ENCODE data around the gene PMM2.
"Not testable (repeated sequence)": the region's sequence is repeated elsewhere in the genome, so short reads cannot be mapped to it uniquely, and the experiment has no call there.

The PMM2 gene

GRCh38 chr16:8797364-8798173, at the start of gene PMM2, which contains the start of gene TMEM186:
PMM2 (plus strand) TSS chr16:8797839; CDS start chr16:8797883, 44 bp downstream.
TMEM186 (minus strand) TSS chr16:8797639; CDS start chr16:8797614, 25 bp downstream.
- DNase-seq: peak; percentile 95 to 97

GRCh38 chr16:8748944-8749343, 48.7 kb upstream of the PMM2 start:
- DNase-seq: not testable (repeated sequence)

- no peak for DNase-seq
Observed at GRCh38 chr16:8751481-8752311, 45.9 kb upstream of the PMM2 start.

GRCh38 chr16:8752706-8753105, 44.9 kb upstream of the PMM2 start:
- no peak for DNase-seq

- DNase-seq: no peak
Observed at GRCh38 chr16:8753416-8754054, 44.1 kb upstream of the PMM2 start.

GRCh38 chr16:8756755-8757154, 40.9 kb upstream of the PMM2 start:
- DNase-seq: no peak

- DNase-seq: no peak
Observed at GRCh38 chr16:8758022-8758421, 39.6 kb upstream of the PMM2 start.

- no peak for DNase-seq
Observed at GRCh38 chr16:8760021-8760420, 37.6 kb upstream of the PMM2 start.

- no peak for DNase-seq
Observed at GRCh38 chr16:8761078-8761477, 36.6 kb upstream of the PMM2 start.

- DNase-seq: no peak
Observed at GRCh38 chr16:8762254-8762653, 35.4 kb upstream of the PMM2 start.

GRCh38 chr16:8763083-8763482, 34.6 kb upstream of the PMM2 start:
- no peak for DNase-seq

GRCh38 chr16:8763899-8764298, 33.7 kb upstream of the PMM2 start:
- DNase-seq: no peak

GRCh38 chr16:8764525-8765250, 33.0 kb upstream of the PMM2 start:
- no peak for DNase-seq

GRCh38 chr16:8767176-8767575, 30.5 kb upstream of the PMM2 start:
- no peak for DNase-seq

GRCh38 chr16:8768283-8768682, 29.4 kb upstream of the PMM2 start:
- DNase-seq: no peak

- DNase-seq: no peak
Observed at GRCh38 chr16:8768692-8769091, 28.9 kb upstream of the PMM2 start.

- DNase-seq: no peak
Observed at GRCh38 chr16:8773537-8773936, 24.1 kb upstream of the PMM2 start.

- DNase-seq: no peak
Observed at GRCh38 chr16:8774208-8774607, 23.4 kb upstream of the PMM2 start.

GRCh38 chr16:8775359-8775758, 22.3 kb upstream of the PMM2 start:
- DNase-seq: no peak

GRCh38 chr16:8776129-8776584, 21.5 kb upstream of the PMM2 start:
- DNase-seq: no peak

GRCh38 chr16:8777217-8777616, 20.4 kb upstream of the PMM2 start:
- no peak for DNase-seq

GRCh38 chr16:8781797-8782196, 15.8 kb upstream of the PMM2 start:
- DNase-seq: no peak

- DNase-seq: no peak
Observed at GRCh38 chr16:8782673-8783072, 15.0 kb upstream of the PMM2 start.

Measured in NCI-H1930 (cell line).